GM18498 (cell line): ENCODE measurements around the gene EIF3L.

ENCODE experiments used
- ATAC-seq: cut with Tn5 transposase; IDR thresholded peaks from one replicate; pipeline ENCODE4 v1.9.1; 2021; ENCODE audit warnings: mild to moderate bottlenecking, moderate library complexity; ENCODE audit not compliant: unreplicated experiment

Gene EIF3L

GRCh38 chr22:37850801-37851200 is 1.6 kb downstream of the EIF3L start:
- ATAC-seq, result no peak

GRCh38 chr22:37852418-37852817 is 3.2 kb downstream of the EIF3L start:
- no peak for ATAC-seq

- no peak for ATAC-seq
Observed at GRCh38 chr22:37854946-37855345, 5.7 kb downstream of the EIF3L start.

GRCh38 chr22:37855462-37855861 is 6.2 kb downstream of the EIF3L start:
- ATAC-seq, result no peak

GRCh38 chr22:37860796-37861421 is 11.7 kb downstream of the EIF3L start:
- no peak for ATAC-seq

- ATAC-seq, result no peak
Observed at GRCh38 chr22:37862570-37863325, 13.5 kb downstream of the EIF3L start.

- no peak for ATAC-seq
Observed at GRCh38 chr22:37865510-37865909, 16.3 kb downstream of the EIF3L start.

- no peak for ATAC-seq
Observed at GRCh38 chr22:37870273-37870672, 21.1 kb downstream of the EIF3L start.

- no peak for ATAC-seq
Observed at GRCh38 chr22:37880668-37881440, 31.6 kb downstream of the EIF3L start.

- no peak for ATAC-seq
Observed at GRCh38 chr22:37884420-37884819, 35.2 kb downstream of the EIF3L start.

GRCh38 chr22:37887584-37888378 is 38.6 kb downstream of the EIF3L start:
- ATAC-seq, result no peak

GRCh38 chr22:37891926-37892325 is 42.7 kb downstream of the EIF3L start:
- no peak for ATAC-seq

- ATAC-seq, result no peak
Observed at GRCh38 chr22:37892566-37893335, 43.5 kb downstream of the EIF3L start.

GRCh38 chr22:37893583-37893983 is 44.4 kb downstream of the EIF3L start:
- no peak for ATAC-seq

GRCh38 chr22:37894939-37895670 is 45.9 kb downstream of the EIF3L start:
- ATAC-seq, result no peak

- peak; percentile 69 for ATAC-seq
Observed at GRCh38 chr22:37896181-37896592, 47.0 kb downstream of the EIF3L start.

GRCh38 chr22:37896939-37897338 is 47.7 kb downstream of the EIF3L start:
- no peak for ATAC-seq

GRCh38 chr22:37897807-37898206 is 48.6 kb downstream of the EIF3L start:
- ATAC-seq, result no peak

GRCh38 chr22:37898441-37899181 is 49.4 kb downstream of the EIF3L start:
- ATAC-seq, result no peak
